GM13976 (cell line): ENCODE measurements around the gene ZNF432.
"Not testable (repeated sequence)": the region's sequence is repeated elsewhere in the genome, so short reads cannot be mapped to it uniquely, and the experiment has no call there.

Experiments
- DNase-seq: peaks from one replicate; pipeline ENCODE4 v3.0.0; 2012; ENCODE audit warnings: low spot score
- CTCF ChIP-seq: IDR thresholded peaks from 2 replicates; pipeline ENCODE4 v1.5.1; 2012; ENCODE audit warnings: borderline replicate concordance, mild to moderate bottlenecking; ENCODE audit not compliant: insufficient read depth; ENCODE audit errors: extremely low read depth, missing control alignments, control extremely low read depth
- in situ Hi-C: fragments of 300-500 bp; cut with MboI; formaldehyde crosslinking; loops from one replicate; pipeline ENCODE4 v1.12.0; 2022; ENCODE audit warnings: low sequenced_read_pairs, mixed read lengths, inconsistent platforms; ENCODE audit not compliant: unreplicated experiment

ZNF432 gene

GRCh38 chr19:52069653-52070052 is 21.0 kb upstream of the ZNF432 start:
- in situ Hi-C loops, result no loop called here
- no peak for TF ChIP-seq CTCF
- no peak for DNase-seq

GRCh38 chr19:52066258-52066863 is 17.7 kb upstream of the ZNF432 start:
- in situ Hi-C loops, result no loop called here
- no peak for TF ChIP-seq CTCF
- DNase-seq, result no peak

- in situ Hi-C loops, result no loop called here
- DNase-seq, result no peak
- no peak for TF ChIP-seq CTCF
These were observed 16.8 kb upstream of the ZNF432 start for GRCh38 chr19:52065399-52065798.

GRCh38 chr19:52056480-52056879 is 7.8 kb upstream of the ZNF432 start:
- in situ Hi-C loops, result not testable (repeated sequence)

GRCh38 chr19:52051736-52052135 is 3.1 kb upstream of the ZNF432 start:
- DNase-seq, in situ Hi-C loops: not testable (repeated sequence)

More at GRCh38 chr19:52056480-52056879, 7.8 kb upstream of the ZNF432 start:
- not testable (repeated sequence) for DNase-seq

- in situ Hi-C loops, result no loop called here
- no peak for DNase-seq
- TF ChIP-seq CTCF, result no peak
These were observed 9.5 kb downstream of the ZNF432 start for GRCh38 chr19:52039169-52039568.

GRCh38 chr19:52034051-52034728 is 14.4 kb downstream of the ZNF432 start:
- DNase-seq, result no peak
- in situ Hi-C loops, result no loop called here
- no peak for TF ChIP-seq CTCF
